ENCODE data around the gene SYT12.

DNA sequence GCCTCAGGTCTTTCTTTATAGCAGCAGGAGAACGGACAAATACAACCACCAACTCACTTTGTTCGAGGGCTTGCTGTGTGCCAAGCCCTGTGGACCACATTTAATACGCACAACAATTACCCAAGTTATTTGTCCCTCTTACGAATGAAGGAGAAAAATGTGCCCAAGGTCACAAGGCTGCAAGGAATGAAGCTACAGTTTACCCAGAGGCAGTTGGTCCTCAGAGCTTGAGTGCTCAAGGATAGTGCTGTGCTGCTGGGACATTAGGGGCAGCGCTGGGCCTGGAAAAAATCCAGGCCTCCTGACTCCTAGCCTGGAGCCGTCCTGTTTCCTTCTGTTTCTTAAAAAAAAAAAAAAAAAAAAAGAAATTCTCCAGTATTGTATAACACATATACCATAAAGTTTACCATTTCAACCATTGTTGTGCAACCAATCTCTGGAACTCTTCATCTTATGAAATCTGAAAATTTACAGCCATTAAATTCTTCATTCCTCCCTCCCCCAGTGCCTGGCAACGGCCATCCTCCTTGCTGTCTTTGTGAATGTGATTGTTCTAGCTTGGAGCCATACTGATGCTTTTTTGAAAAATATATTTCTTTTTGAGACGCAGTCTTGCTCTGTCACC is 48.9 kb upstream of the SYT12 start:
- TF ChIP-seq HDAC2 (IDR thresholded peaks at IDR 0.05; ENCODE audit: borderline replicate concordance in 1 of 2, low read depth in 2 of 2, low read length in 2 of 2), result no peak
- no peak for TF ChIP-seq RXRA (IDR thresholded peaks at IDR 0.05; ENCODE audit: insufficient read depth, low read depth, low read length)
